ENCODE measurements around the gene HSPB9. TPM values are rescaled to one million over a fixed set of nuclear protein-coding genes. Genes with fewer than 3 reads are reported as not detected.

HSPB9 gene
- total RNA-seq, 1 donor from 2014 or later: not detected

GRCh38 chr17:42101513-42102292, 20.9 kb upstream of the HSPB9 start:
- peaks cover 13% of the 10 kb centered on the region for H3K4me1 Mint-ChIP-seq
- intact Hi-C loops (cut with micrococcal nuclease): loop anchor here (1.0 kb wide), 1 partner anchor 138 kb away; no protein-coding TSS in a partner anchor
- H3K4me3 Mint-ChIP-seq: no peak overlapping the region
- peaks cover 8% of the 10 kb centered on the region for H3K36me3 Mint-ChIP-seq (ENCODE audit: low read depth)
- TF ChIP-seq CTCF (IDR thresholded peaks at IDR 0.05): no peak
- ChIA-PET POLR2A (interaction anchor here (0.7 to 1.2 kb wide), 2 partner anchors 10 to 82 kb away, joined by 3 read pairs; partner anchors contain the start of gene NKIRAS2), CTCF (interaction anchor here (0.6 to 3.9 kb wide), 9 partner anchors 10 to 138 kb away, joined by 3 to 21 read pairs (median 7); partner anchors contain the start of genes CNP and DHX58)
- DNase-seq (peak; percentile 67), ATAC-seq (ENCODE audit: low read depth) (peak; percentile 60)
- no peaks in the 10 kb centered on the region for H3K9me3 Mint-ChIP-seq
- H3K27me3 Mint-ChIP-seq: no peaks in the 10 kb centered on the region
- no peak overlapping the region for H3K27ac Mint-ChIP-seq

GRCh38 chr17:42103221-42103954, 19.2 kb upstream of the HSPB9 start:
- H3K27ac Mint-ChIP-seq: no peak overlapping the region
- no peaks in the 10 kb centered on the region for H3K9me3 Mint-ChIP-seq
- H3K36me3 Mint-ChIP-seq (ENCODE audit: low read depth): peaks cover 9% of the 10 kb centered on the region
- CTCF ChIA-PET: interaction anchor here (1.6 kb wide), 1 partner anchor 141 kb away, joined by 6 read pairs; no protein-coding TSS in a partner anchor
- POLR2A ChIA-PET: interaction anchor here (0.6 to 0.7 kb wide), 2 partner anchors 8 to 299 kb away, joined by 3 read pairs; no protein-coding TSS in a partner anchor
- H3K4me1 Mint-ChIP-seq: peaks cover 13% of the 10 kb centered on the region
- TF ChIP-seq CTCF (IDR thresholded peaks at IDR 0.05): no peak
- ATAC-seq (ENCODE audit: low read depth) (no peak), DNase-seq (no peak)
- H3K27me3 Mint-ChIP-seq: no peaks in the 10 kb centered on the region
- no peak overlapping the region for H3K4me3 Mint-ChIP-seq
- intact Hi-C loops (cut with micrococcal nuclease): no loop called here

DNA sequence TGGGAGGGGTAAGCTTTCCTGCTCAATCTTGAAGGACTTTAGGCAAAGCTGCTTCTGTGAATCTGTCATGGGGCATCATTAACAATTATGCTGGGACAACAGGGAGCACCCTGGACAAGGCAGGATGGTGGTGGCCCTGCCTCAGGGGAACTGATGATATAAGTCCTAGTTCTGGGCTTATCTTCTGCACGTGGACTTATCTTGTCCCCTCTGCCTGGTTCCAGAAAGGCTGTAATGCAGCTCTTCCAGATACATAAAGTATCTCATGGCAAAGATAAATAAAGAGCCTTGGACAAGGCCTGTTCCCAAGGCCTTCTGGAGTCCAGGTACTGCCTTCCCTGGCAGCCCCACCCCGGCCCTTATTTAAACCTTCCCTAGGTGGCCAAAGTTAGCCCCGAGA, 18.3 kb upstream of the HSPB9 start:
- no peaks in the 10 kb centered on the region for H3K9me3 Mint-ChIP-seq
- no peak for ATAC-seq (ENCODE audit: low read depth)
- H3K36me3 Mint-ChIP-seq (ENCODE audit: low read depth): peaks cover 15% of the 10 kb centered on the region
- H3K4me3 Mint-ChIP-seq: no peak overlapping the region
- no peak for TF ChIP-seq CTCF (IDR thresholded peaks at IDR 0.05)
- intact Hi-C loops (cut with micrococcal nuclease): no loop called here
- ChIA-PET CTCF (interaction anchor here (1.6 kb wide), 1 partner anchor 142 kb away, joined by 6 read pairs; no protein-coding TSS in a partner anchor), POLR2A (no interaction called here)
- no peaks in the 10 kb centered on the region for H3K27me3 Mint-ChIP-seq
- H3K27ac Mint-ChIP-seq: no peak overlapping the region
- H3K4me1 Mint-ChIP-seq: peaks cover 13% of the 10 kb centered on the region
- no peak for DNase-seq

DNA sequence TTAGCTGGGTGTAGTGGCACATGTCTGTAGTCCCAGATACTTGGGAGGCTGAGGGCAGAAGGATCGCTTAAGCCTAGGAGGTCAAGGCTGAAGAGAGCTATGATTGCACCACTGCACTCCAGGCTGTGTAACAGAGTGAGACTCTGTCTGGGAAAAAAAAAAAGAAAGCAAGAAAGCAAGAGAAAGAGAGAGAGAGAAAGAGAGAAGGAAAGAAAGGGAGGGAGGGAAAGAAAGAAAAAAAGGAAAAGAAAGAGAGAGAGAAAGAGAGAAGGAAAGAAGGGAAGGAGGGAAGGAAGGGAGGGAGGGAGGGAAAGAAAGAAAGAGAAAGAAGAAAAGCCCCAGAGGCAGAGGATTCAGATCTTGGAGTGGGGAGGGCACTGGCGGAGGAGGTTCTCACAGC, 16.6 kb upstream of the HSPB9 start:
- Mint-ChIP-seq H3K27ac (no peak overlapping the region), H3K4me3 (no peak overlapping the region), H3K9me3 (no peaks in the 10 kb centered on the region), H3K4me1 (peaks cover 18% of the 10 kb centered on the region), H3K27me3 (no peaks in the 10 kb centered on the region), H3K36me3 (ENCODE audit: low read depth) (peaks cover 20% of the 10 kb centered on the region)
- ChIA-PET CTCF (interaction anchor here (1.6 to 2.0 kb wide), 3 partner anchors 38 to 143 kb away, joined by 4 to 6 read pairs (median 4); no protein-coding TSS in a partner anchor), POLR2A (no interaction called here)
- TF ChIP-seq CTCF (IDR thresholded peaks at IDR 0.05): no peak
- ATAC-seq (ENCODE audit: low read depth) (no peak), DNase-seq (no peak)
- intact Hi-C loops (cut with micrococcal nuclease): loop anchor here (2.0 kb wide), 1 partner anchor 39 kb away; no protein-coding TSS in a partner anchor
